Measurements from ENCODE around the gene SDR9C7. TPM values are rescaled to one million over a fixed set of nuclear protein-coding genes. Genes with fewer than 3 reads are reported as not detected.

SDR9C7 gene
- total and polyA plus RNA-seq, 2 of the 8 experiments (the other 6 are each of a cell fraction or from before 2014, with no cell fraction given) = 0.11 TPM; not detected in 1

DNA sequence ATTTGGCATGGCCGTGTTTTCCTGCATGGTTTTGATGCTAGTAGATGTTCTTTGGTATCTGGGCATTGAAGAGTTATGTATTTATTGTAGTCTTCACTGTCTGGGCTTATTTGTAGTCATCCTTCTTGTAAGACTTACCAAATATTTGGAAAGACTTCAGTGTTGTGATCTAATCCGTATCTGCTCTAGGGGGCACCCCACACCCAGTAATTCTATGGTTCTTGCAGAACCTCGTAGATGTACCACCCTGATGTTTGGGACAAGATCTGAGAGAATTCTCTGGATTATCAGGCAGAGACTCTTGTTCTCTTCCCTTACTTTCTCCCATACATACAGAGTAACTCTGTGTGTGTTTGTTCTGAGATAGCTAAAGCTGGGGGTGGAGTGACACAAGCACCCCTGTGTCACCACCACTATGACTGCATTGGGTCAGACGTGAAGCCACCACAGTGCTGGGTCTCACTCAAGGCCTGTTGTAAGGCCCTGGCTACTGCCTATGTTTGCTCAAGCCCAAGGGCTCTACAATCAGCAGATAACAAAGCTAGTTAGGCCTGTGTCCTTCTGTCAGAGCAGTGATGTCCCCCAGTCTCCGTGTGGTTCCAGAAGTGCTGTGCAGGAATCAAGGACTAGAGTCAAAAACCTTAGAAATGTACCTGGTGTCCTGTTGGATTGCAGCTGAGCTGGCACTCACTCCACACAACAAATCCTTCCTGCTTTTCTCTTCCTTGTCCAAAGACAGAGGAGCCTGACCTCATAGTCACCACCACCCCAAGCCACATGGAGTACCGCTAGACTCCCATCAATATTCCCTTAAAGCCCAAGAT lies 13.6 kb upstream of the SDR9C7 start (continued):
- TF ChIP-seq TAF7 (optimal IDR thresholded peaks at IDR 0.05; ENCODE audit: borderline replicate concordance, low read depth, low read length) (no peak), SAP30 (IDR thresholded peaks at IDR 0.05; ENCODE audit: insufficient read depth, insufficient replicate concordance, low read length) (no peak)
- TF ChIP-seq, protein P1, sequence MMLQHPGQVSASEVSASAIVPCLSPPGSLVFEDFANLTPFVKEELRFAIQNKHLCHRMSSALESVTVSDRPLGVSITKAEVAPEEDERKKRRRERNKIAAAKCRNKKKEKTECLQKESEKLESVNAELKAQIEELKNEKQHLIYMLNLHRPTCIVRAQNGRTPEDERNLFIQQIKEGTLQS (IDR thresholded peaks at IDR 0.05; ENCODE audit: insufficient read depth, low read depth, low read length) = no peak

All from H1 (cell line).